ENCODE results near the gene RCAN3.
A peak's percentile ranks its signal among the peaks of the same experiment; 100 is the strongest.

The RCAN3 gene

GRCh38 chr1:24475700-24476099 is 26.9 kb upstream of the RCAN3 start:
- no peak for TF ChIP-seq CTCF (conservative IDR thresholded peaks at IDR 0.05)
- H3K27ac ChIP-seq = peak overlapping the region; percentile 88

- H3K27ac ChIP-seq = peak overlapping the region; percentile 88
- no peak for TF ChIP-seq CTCF (conservative IDR thresholded peaks at IDR 0.05)
Observed at GRCh38 chr1:24476571-24476970, 26.1 kb upstream of the RCAN3 start.

GRCh38 chr1:24477309-24477708 is 25.3 kb upstream of the RCAN3 start:
- peak overlapping the region; percentile 88 for H3K27ac ChIP-seq
- no peak for TF ChIP-seq CTCF (conservative IDR thresholded peaks at IDR 0.05)

- H3K27ac ChIP-seq = no peak overlapping the region
- no peak for TF ChIP-seq CTCF (conservative IDR thresholded peaks at IDR 0.05)
Observed at GRCh38 chr1:24481101-24481500, 21.5 kb upstream of the RCAN3 start.

- no peak for TF ChIP-seq CTCF (conservative IDR thresholded peaks at IDR 0.05)
- H3K27ac ChIP-seq = no peak overlapping the region
Observed at GRCh38 chr1:24481843-24482610, 20.6 kb upstream of the RCAN3 start.

- TF ChIP-seq CTCF (conservative IDR thresholded peaks at IDR 0.05) = no peak
- no peak overlapping the region for H3K27ac ChIP-seq
Observed at GRCh38 chr1:24483441-24483840, 19.2 kb upstream of the RCAN3 start.

GRCh38 chr1:24484199-24484598 is 18.4 kb upstream of the RCAN3 start:
- TF ChIP-seq CTCF (conservative IDR thresholded peaks at IDR 0.05) = no peak
- no peak overlapping the region for H3K27ac ChIP-seq

All from VCaP (cell line).